HUES6 (cell line): Measurements from ENCODE around the gene FAM83G.
A peak's percentile ranks its signal among the peaks of the same experiment; 100 is the strongest.
"Not testable (repeated sequence)": the region's sequence is repeated elsewhere in the genome, so short reads cannot be mapped to it uniquely, and the experiment has no call there.

Experiments
- H3K27ac ChIP-seq: 2 replicates; pipeline ENCODE4 v1.7.0; 2013; ENCODE audit warnings: low read depth, mild to moderate bottlenecking, low read length, inconsistent platforms
- H3K27me3 ChIP-seq: 2 replicates; pipeline ENCODE4 v1.6.1; 2013; ENCODE audit warnings: low read length; ENCODE audit not compliant: control insufficient read depth, insufficient read depth
- H3K36me3 ChIP-seq: 2 replicates; pipeline ENCODE4 v1.6.1; 2013; ENCODE audit warnings: low read length; ENCODE audit not compliant: control insufficient read depth, insufficient read depth
- H3K4me1 ChIP-seq: 2 replicates; pipeline ENCODE4 v1.6.1; 2013; ENCODE audit warnings: low read length; ENCODE audit not compliant: control insufficient read depth, insufficient read depth
- H3K4me3 ChIP-seq: 2 replicates; pipeline ENCODE4 v1.5.1; 2013; ENCODE audit warnings: low read depth, low read length
- H3K9ac ChIP-seq: one replicate; pipeline ENCODE4 v1.6.1; 2013; ENCODE audit warnings: mild to moderate bottlenecking, low read length
- H3K9me3 ChIP-seq: 2 replicates; pipeline ENCODE4 v1.6.1; 2013; ENCODE audit warnings: low read depth, low read length; ENCODE audit not compliant: control insufficient read depth, insufficient read depth

The FAM83G gene

GRCh38 chr17:19004421-19005136, at the start of gene FAM83G:
Gene FAM83G (minus strand): TSS chr17:19004764. CDS start chr17:19004041, 723 bp downstream.
- Histone ChIP-seq H3K4me1 (peaks cover 26% of the 10 kb centered on the region), H3K36me3 (peaks cover 38% of the 10 kb centered on the region), H3K9ac (peak within 1 kb of the TSS; percentile 85), H3K4me3 (peak within 1 kb of the TSS; percentile 87), H3K27me3 (no peaks in the 10 kb centered on the region), H3K9me3 (peaks cover 6% of the 10 kb centered on the region), H3K27ac (peak within 1 kb of the TSS; percentile 79; the same call in 1 of the 2 replicates)

- not testable (repeated sequence) for H3K4me3 ChIP-seq, H3K27ac ChIP-seq, H3K4me1 ChIP-seq, H3K27me3 ChIP-seq, H3K36me3 ChIP-seq, H3K9ac ChIP-seq, H3K9me3 ChIP-seq
Observed at GRCh38 chr17:19048826-19049225, 44.3 kb upstream of the FAM83G start.

GRCh38 chr17:19047510-19047909, 42.9 kb upstream of the FAM83G start:
- H3K4me3 ChIP-seq, H3K9ac ChIP-seq, H3K9me3 ChIP-seq, H3K27ac ChIP-seq, H3K4me1 ChIP-seq, H3K36me3 ChIP-seq, H3K27me3 ChIP-seq: not testable (repeated sequence)

- not testable (repeated sequence) for H3K4me3 ChIP-seq, H3K4me1 ChIP-seq, H3K9me3 ChIP-seq, H3K27me3 ChIP-seq, H3K9ac ChIP-seq, H3K36me3 ChIP-seq, H3K27ac ChIP-seq
Observed at GRCh38 chr17:19046782-19047375, 42.3 kb upstream of the FAM83G start, which contains the start of gene GRAP. Gene GRAP (minus strand): TSS chr17:19046957. CDS start chr17:19046926, 31 bp downstream.

GRCh38 chr17:19044643-19045042, 40.1 kb upstream of the FAM83G start:
- not testable (repeated sequence) for H3K27me3 ChIP-seq, H3K9ac ChIP-seq, H3K36me3 ChIP-seq, H3K4me3 ChIP-seq, H3K4me1 ChIP-seq, H3K27ac ChIP-seq, H3K9me3 ChIP-seq

- H3K9ac ChIP-seq, H3K36me3 ChIP-seq, H3K27ac ChIP-seq, H3K9me3 ChIP-seq, H3K27me3 ChIP-seq, H3K4me1 ChIP-seq, H3K4me3 ChIP-seq: not testable (repeated sequence)
Observed at GRCh38 chr17:19043032-19043431, 38.5 kb upstream of the FAM83G start.

- H3K9me3 ChIP-seq, H3K27ac ChIP-seq, H3K36me3 ChIP-seq, H3K4me3 ChIP-seq, H3K4me1 ChIP-seq, H3K27me3 ChIP-seq, H3K9ac ChIP-seq: not testable (repeated sequence)
Observed at GRCh38 chr17:19042369-19042768, 37.8 kb upstream of the FAM83G start.

GRCh38 chr17:19041871-19042270, 37.3 kb upstream of the FAM83G start:
- H3K4me1 ChIP-seq, H3K27me3 ChIP-seq, H3K4me3 ChIP-seq, H3K9me3 ChIP-seq, H3K9ac ChIP-seq, H3K36me3 ChIP-seq, H3K27ac ChIP-seq: not testable (repeated sequence)

GRCh38 chr17:19040350-19040749, 35.8 kb upstream of the FAM83G start:
- H3K9me3 ChIP-seq, H3K4me3 ChIP-seq, H3K36me3 ChIP-seq: not testable (repeated sequence)

GRCh38 chr17:19038730-19039129, 34.2 kb upstream of the FAM83G start:
- H3K9me3 ChIP-seq, H3K9ac ChIP-seq, H3K27ac ChIP-seq, H3K27me3 ChIP-seq, H3K36me3 ChIP-seq, H3K4me1 ChIP-seq, H3K4me3 ChIP-seq: not testable (repeated sequence)

More at GRCh38 chr17:19040350-19040749, 35.8 kb upstream of the FAM83G start:
- not testable (repeated sequence) for H3K9ac ChIP-seq, H3K27me3 ChIP-seq, H3K4me1 ChIP-seq, H3K27ac ChIP-seq

GRCh38 chr17:19038007-19038406, 33.4 kb upstream of the FAM83G start:
- H3K36me3 ChIP-seq, H3K9ac ChIP-seq, H3K4me1 ChIP-seq, H3K27me3 ChIP-seq, H3K4me3 ChIP-seq, H3K27ac ChIP-seq, H3K9me3 ChIP-seq: not testable (repeated sequence)
